Nephron progenitor cell (in vitro differentiated cells): Measurements from ENCODE around the gene ATP13A3.
"Not testable (repeated sequence)": the region's sequence is repeated elsewhere in the genome, so short reads cannot be mapped to it uniquely, and the experiment has no call there.

Experiments
- DNase-seq: peaks from one replicate; pipeline ENCODE4 v3.0.0; 2021
- H3K27ac Mint-ChIP-seq: 2 replicates; pipeline ENCODE4 v1.8.0; 2021; ENCODE audit warnings: mild to moderate bottlenecking, moderate library complexity, mixed read lengths
- H3K27me3 Mint-ChIP-seq: 2 replicates; pipeline ENCODE4 v1.8.0; 2021; ENCODE audit warnings: mild to moderate bottlenecking, low read depth, mixed read lengths; ENCODE audit not compliant: poor library complexity
- H3K36me3 Mint-ChIP-seq: 2 replicates; pipeline ENCODE4 v1.8.0; 2021; ENCODE audit warnings: low read depth, mixed read lengths
- H3K4me1 Mint-ChIP-seq: 2 replicates; pipeline ENCODE4 v1.8.0; 2021; ENCODE audit warnings: mixed read lengths
- H3K4me3 Mint-ChIP-seq: 2 replicates; pipeline ENCODE4 v1.8.0; 2021; ENCODE audit warnings: mild to moderate bottlenecking, moderate library complexity, mixed read lengths
- H3K9me3 Mint-ChIP-seq: 2 replicates; pipeline ENCODE4 v1.8.0; 2021; ENCODE audit warnings: mild to moderate bottlenecking, moderate library complexity, mixed read lengths
- TF ChIP-seq, protein P1 (sequence below): fragments of 200-600 bp; sonication (generic); IDR thresholded peaks from 2 replicates; pipeline ENCODE4 v1.5.0; 2021; ENCODE audit warnings: antibody characterized with exemption

Gene ATP13A3

DNA sequence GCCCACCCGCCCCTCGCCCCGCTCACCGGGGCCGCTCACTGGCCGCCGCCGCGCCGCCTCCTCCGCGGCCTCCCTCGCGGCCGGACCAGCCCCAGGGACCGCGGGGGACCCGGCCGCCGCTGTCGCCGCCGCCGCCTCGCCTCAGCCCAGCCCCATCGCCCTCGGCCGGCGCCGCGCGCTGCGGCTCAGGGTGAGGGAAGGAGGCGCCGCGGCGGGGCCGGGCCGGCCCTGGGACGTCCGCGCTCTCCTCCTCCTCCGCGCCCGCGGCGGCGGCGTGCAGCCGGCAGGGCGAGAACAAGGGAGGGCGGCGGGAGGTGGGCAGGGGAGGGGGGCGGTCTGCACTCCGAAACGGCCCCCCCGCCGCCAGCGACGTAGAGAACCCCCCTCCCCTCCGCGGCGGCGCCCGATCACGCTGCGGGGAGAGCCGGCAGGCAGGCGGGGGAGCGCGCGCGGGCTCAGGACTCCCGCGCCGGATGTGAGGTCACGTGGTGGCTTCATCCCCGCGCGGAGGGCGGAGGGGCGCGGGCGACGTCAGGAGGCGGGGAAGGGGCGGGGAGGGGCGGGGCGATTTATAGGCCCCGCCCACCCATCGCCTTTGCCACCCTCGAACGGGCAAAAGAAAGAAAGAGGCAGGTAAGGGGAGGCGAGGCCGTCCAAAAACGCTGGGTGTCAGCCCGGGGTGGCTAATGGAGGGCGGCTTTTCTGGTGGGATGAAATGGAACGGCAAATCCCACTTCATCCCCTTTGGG lies at the start of gene ATP13A3:
TSS of gene ATP13A3 (minus strand) at position 463 of the 749 bp plus-strand sequence. CDS start 24,812 bp downstream, outside the sequence.
- TF ChIP-seq, protein P1, sequence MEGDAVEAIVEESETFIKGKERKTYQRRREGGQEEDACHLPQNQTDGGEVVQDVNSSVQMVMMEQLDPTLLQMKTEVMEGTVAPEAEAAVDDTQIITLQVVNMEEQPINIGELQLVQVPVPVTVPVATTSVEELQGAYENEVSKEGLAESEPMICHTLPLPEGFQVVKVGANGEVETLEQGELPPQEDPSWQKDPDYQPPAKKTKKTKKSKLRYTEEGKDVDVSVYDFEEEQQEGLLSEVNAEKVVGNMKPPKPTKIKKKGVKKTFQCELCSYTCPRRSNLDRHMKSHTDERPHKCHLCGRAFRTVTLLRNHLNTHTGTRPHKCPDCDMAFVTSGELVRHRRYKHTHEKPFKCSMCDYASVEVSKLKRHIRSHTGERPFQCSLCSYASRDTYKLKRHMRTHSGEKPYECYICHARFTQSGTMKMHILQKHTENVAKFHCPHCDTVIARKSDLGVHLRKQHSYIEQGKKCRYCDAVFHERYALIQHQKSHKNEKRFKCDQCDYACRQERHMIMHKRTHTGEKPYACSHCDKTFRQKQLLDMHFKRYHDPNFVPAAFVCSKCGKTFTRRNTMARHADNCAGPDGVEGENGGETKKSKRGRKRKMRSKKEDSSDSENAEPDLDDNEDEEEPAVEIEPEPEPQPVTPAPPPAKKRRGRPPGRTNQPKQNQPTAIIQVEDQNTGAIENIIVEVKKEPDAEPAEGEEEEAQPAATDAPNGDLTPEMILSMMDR, result no peak
- Mint-ChIP-seq H3K4me1 (peaks cover 29% of the 10 kb centered on the region), H3K9me3 (peaks cover 10% of the 10 kb centered on the region), H3K27ac (peak within 1 kb of the TSS; percentile 64), H3K4me3 (peak within 1 kb of the TSS; percentile 90), H3K36me3 (peaks cover 16% of the 10 kb centered on the region), H3K27me3 (peaks cover 6% of the 10 kb centered on the region)
- peak; percentile 83 for DNase-seq

DNA sequence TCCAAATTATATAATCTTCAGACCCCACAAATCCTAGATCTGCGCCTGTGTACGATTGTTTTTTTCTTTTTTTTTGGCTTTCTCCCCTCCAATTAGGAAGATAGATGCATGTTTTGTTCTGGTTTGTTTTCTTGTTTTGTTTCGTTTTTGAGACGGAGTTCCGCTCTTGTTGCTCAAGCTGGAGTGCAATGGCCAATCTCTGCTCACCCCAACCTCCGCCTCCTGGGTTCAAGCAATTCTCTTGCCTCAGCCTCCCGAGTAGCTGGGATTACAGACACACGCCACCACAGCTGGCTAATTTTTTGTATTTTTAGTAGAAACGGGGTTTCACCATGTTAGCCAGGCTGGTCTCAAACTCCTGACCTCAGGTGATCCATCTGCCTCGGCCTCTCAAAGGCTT lies 48.4 kb upstream of the ATP13A3 start:
- H3K9me3 Mint-ChIP-seq, result peaks cover 30% of the 10 kb centered on the region
- H3K36me3 Mint-ChIP-seq, H3K27ac Mint-ChIP-seq, DNase-seq, H3K4me3 Mint-ChIP-seq, H3K4me1 Mint-ChIP-seq, H3K27me3 Mint-ChIP-seq: not testable (repeated sequence)

DNA sequence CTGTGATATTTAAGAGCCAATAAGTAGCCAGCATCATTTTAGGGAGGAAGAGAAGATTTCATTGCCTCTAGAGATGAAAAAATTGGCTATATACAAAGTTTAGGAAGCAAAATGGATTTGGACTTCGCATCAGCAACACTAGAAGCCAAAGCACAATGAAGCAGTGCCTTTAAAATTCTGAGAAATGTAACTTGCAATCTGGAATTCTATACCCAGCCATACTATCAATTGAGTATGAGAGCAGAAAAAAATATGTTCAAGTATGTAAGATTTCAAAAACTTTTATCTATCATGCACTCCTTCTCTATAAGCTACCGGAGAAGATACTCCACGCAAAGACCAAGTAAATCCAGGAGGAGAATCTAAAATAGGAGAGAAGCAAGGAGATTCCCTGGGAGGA lies 47.4 kb upstream of the ATP13A3 start:
- Mint-ChIP-seq H3K9me3 (peaks cover 30% of the 10 kb centered on the region), H3K36me3 (no peaks in the 10 kb centered on the region), H3K27me3 (no peaks in the 10 kb centered on the region), H3K27ac (no peak overlapping the region), H3K4me3 (no peak overlapping the region), H3K4me1 (no peaks in the 10 kb centered on the region)
- DNase-seq, result no peak
- TF ChIP-seq, protein P1, result no peak

DNA sequence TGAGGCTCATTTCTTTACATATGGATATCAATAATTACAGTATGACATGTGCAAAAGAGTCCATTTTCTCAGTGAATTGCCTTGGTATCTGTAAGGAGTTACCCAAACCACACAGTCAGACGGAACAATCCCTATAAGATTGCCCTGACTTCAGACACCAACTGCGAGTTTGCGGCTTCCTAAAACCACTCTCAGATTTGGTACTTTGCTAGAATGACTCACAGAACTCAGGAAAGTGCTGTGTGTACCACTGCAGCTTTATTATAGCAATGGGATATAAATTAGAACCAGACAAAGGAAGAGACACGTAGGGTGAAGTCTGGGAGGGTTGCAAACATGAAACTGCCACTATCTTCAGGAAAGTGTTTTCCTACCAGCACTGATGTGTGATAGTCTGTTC lies 45.8 kb upstream of the ATP13A3 start:
- TF ChIP-seq, protein P1, result no peak
- Mint-ChIP-seq H3K27ac (no peak overlapping the region), H3K4me3 (no peak overlapping the region), H3K9me3 (peaks cover 30% of the 10 kb centered on the region), H3K27me3 (no peaks in the 10 kb centered on the region), H3K4me1 (no peaks in the 10 kb centered on the region), H3K36me3 (no peaks in the 10 kb centered on the region)
- no peak for DNase-seq

DNA sequence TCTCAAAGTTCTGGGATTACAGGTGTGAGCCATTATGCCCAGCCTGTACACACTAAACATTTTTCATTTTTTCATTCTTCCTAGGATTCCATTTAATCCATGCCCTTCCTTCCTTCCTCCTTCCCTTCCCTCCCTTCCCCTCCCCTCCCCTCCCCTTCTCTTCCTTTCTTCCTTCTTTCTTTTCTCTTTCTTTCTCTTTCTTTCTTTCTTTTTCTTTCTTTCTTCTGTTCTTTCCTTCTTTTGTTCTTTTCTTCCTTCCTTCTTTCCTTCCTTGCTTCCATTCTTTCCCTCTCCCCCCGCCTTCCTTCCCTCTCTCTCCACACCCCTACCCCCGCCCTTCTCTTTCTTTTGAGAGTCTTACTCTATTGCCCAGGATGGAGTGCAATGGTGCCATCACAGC lies 40.9 kb upstream of the ATP13A3 start:
- Mint-ChIP-seq H3K9me3 (peaks cover 20% of the 10 kb centered on the region), H3K27ac (no peak overlapping the region), H3K4me1 (no peaks in the 10 kb centered on the region), H3K27me3 (peaks cover 6% of the 10 kb centered on the region), H3K4me3 (no peak overlapping the region), H3K36me3 (peaks cover 6% of the 10 kb centered on the region)
- no peak for DNase-seq
- TF ChIP-seq, protein P1, result no peak

DNA sequence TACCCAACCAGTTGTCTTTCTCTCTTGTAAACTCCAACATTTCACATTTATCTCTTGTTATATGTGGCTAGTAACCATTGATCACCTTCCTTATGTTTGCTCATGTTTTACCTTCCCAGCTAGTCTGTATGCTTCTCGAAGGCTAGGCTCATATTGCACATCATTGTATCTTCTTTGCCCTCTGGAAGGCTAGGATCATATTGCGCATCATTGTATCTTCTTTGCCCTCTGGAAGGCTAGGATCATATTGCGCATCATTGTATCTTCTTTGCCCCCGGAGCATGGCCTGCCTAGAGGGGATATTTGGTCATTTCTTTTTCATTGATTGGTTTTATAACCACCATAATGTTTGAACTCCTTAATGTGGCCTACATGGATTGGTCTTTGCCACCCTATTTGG lies 39.4 kb upstream of the ATP13A3 start:
- H3K9me3 Mint-ChIP-seq, result peaks cover 18% of the 10 kb centered on the region
- H3K36me3 Mint-ChIP-seq, result peaks cover 6% of the 10 kb centered on the region
- H3K27me3 Mint-ChIP-seq, result peaks cover 6% of the 10 kb centered on the region
- peak overlapping the region; percentile 41 for H3K27ac Mint-ChIP-seq
- no peak for DNase-seq
- no peak overlapping the region for H3K4me3 Mint-ChIP-seq
- TF ChIP-seq, protein P1, result no peak
- H3K4me1 Mint-ChIP-seq, result peaks cover 1% of the 10 kb centered on the region
